Activated naive CD4-positive, alpha-beta T cell treated with anti-CD3 and anti-CD28 coated beads, Interleukin-2, amount 50 U/mL, for 72 hours (primary cell): Measurements from ENCODE around the gene CNTNAP2. TPM values are rescaled to one million over a fixed set of nuclear protein-coding genes. Genes with fewer than 3 reads are reported as not detected.
"Not testable (repeated sequence)": the region's sequence is repeated elsewhere in the genome, so short reads cannot be mapped to it uniquely, and the experiment has no call there.

ENCODE experiments used
- ATAC-seq, 2 donors: fragments of 150-1000 bp; cut with Tn5 transposase; 2 replicates each; pipeline ENCODE4 v1.10.0; 2021; ENCODE audit warnings: mild to moderate bottlenecking in 2 of 2, moderate library complexity in 2 of 2
- DNase-seq, 2 donors: peaks; one replicate each; pipeline ENCODE4 v3.0.0; 2021 to 2022; ENCODE audit warnings: low spot score in 2 of 2
- H3K27ac Mint-ChIP-seq, 2 donors: one replicate each; pipeline ENCODE4 v1.8.0; 2022; ENCODE audit warnings: mild to moderate bottlenecking in 2 of 2, mixed read lengths in 2 of 2
- H3K36me3 Mint-ChIP-seq, 2 donors: one replicate each; pipeline ENCODE4 v1.8.0; 2022; ENCODE audit warnings: mixed read lengths in 2 of 2
- H3K9me3 Mint-ChIP-seq, 2 donors: one replicate each; pipeline ENCODE4 v1.8.0; 2022; ENCODE audit warnings: mixed read lengths in 2 of 2
- total RNA-seq, 2 donors: library from RNA; stranded (reverse); gene quantifications; one replicate each; pipeline ENCODE4 v1.2.3, GENCODE V29; 2022

CNTNAP2 gene
- total RNA-seq, 2 donors from 2014 or later: not detected

GRCh38 chr7:147756300-147756699, 1639.7 kb downstream of the CNTNAP2 start:
- ATAC-seq (no peak), DNase-seq (no peak)
- H3K27ac Mint-ChIP-seq: no peak overlapping the region
- H3K36me3 Mint-ChIP-seq: no peaks in the 10 kb centered on the region
- H3K9me3 Mint-ChIP-seq: peaks cover 0 to 5% of the 10 kb centered on the region in 2 donors

- H3K36me3 Mint-ChIP-seq: no peaks in the 10 kb centered on the region
- peaks cover 6 to 16% of the 10 kb centered on the region in 2 donors for H3K9me3 Mint-ChIP-seq
- no peak for ATAC-seq
- no peak for DNase-seq
- H3K27ac Mint-ChIP-seq: no peak overlapping the region
Observed at GRCh38 chr7:147759327-147759943, 1642.8 kb downstream of the CNTNAP2 start.

GRCh38 chr7:147765301-147765700, 1648.7 kb downstream of the CNTNAP2 start:
- peaks cover 6 to 12% of the 10 kb centered on the region in 2 donors for H3K9me3 Mint-ChIP-seq
- DNase-seq: no peak
- H3K36me3 Mint-ChIP-seq: no peaks in the 10 kb centered on the region
- no peak for ATAC-seq
- H3K27ac Mint-ChIP-seq: no peak overlapping the region

GRCh38 chr7:147771344-147771743, 1654.7 kb downstream of the CNTNAP2 start:
- ATAC-seq (no peak), DNase-seq (no peak)
- Mint-ChIP-seq H3K36me3 (no peaks in the 10 kb centered on the region), H3K27ac (no peak overlapping the region), H3K9me3 (no peaks in the 10 kb centered on the region)

GRCh38 chr7:147774461-147774860, 1657.9 kb downstream of the CNTNAP2 start:
- Mint-ChIP-seq H3K9me3 (no peaks in the 10 kb centered on the region), H3K27ac (no peak overlapping the region), H3K36me3 (no peaks in the 10 kb centered on the region)
- ATAC-seq: no peak
- DNase-seq: no peak

- no peak for ATAC-seq
- DNase-seq: no peak
- Mint-ChIP-seq H3K9me3 (no peaks in the 10 kb centered on the region), H3K27ac (no peak overlapping the region), H3K36me3 (no peaks in the 10 kb centered on the region)
Observed at GRCh38 chr7:147775516-147776284, 1659.1 kb downstream of the CNTNAP2 start.

- no peak for DNase-seq
- Mint-ChIP-seq H3K9me3 (no peaks in the 10 kb centered on the region), H3K27ac (no peak overlapping the region), H3K36me3 (no peaks in the 10 kb centered on the region)
- no peak for ATAC-seq
Observed at GRCh38 chr7:147777309-147777708, 1660.7 kb downstream of the CNTNAP2 start.

- Mint-ChIP-seq H3K36me3 (no peaks in the 10 kb centered on the region), H3K27ac (no peak overlapping the region), H3K9me3 (peaks cover 4 to 5% of the 10 kb centered on the region in 2 donors)
- ATAC-seq (no peak), DNase-seq (no peak)
Observed at GRCh38 chr7:147779949-147780348, 1663.3 kb downstream of the CNTNAP2 start.

GRCh38 chr7:147796581-147796980, 1680.0 kb downstream of the CNTNAP2 start:
- peaks cover 0 to 5% of the 10 kb centered on the region in 2 donors for H3K9me3 Mint-ChIP-seq
- DNase-seq: no peak

GRCh38 chr7:147798001-147798400, 1681.4 kb downstream of the CNTNAP2 start:
- ATAC-seq: no peak
- no peaks in the 10 kb centered on the region for H3K36me3 Mint-ChIP-seq
- no peak overlapping the region for H3K27ac Mint-ChIP-seq
- H3K9me3 Mint-ChIP-seq: no peaks in the 10 kb centered on the region
- DNase-seq: no peak

More at GRCh38 chr7:147796581-147796980, 1680.0 kb downstream of the CNTNAP2 start:
- ATAC-seq: no peak
- Mint-ChIP-seq H3K36me3 (no peaks in the 10 kb centered on the region), H3K27ac (no peak overlapping the region)

- DNase-seq, H3K36me3 Mint-ChIP-seq, H3K27ac Mint-ChIP-seq, ATAC-seq: not testable (repeated sequence)
- H3K9me3 Mint-ChIP-seq: peaks cover 11% of the 10 kb centered on the region in 2 donors
Observed at GRCh38 chr7:147801762-147802161, 1685.2 kb downstream of the CNTNAP2 start.

GRCh38 chr7:147803151-147803550, 1686.5 kb downstream of the CNTNAP2 start:
- H3K36me3 Mint-ChIP-seq: no peaks in the 10 kb centered on the region
- no peak for ATAC-seq

GRCh38 chr7:147803606-147804005, 1687.0 kb downstream of the CNTNAP2 start:
- Mint-ChIP-seq H3K9me3 (peaks cover 11 to 12% of the 10 kb centered on the region in 2 donors), H3K27ac (no peak overlapping the region), H3K36me3 (no peaks in the 10 kb centered on the region)
- DNase-seq: no peak
- no peak for ATAC-seq

More at GRCh38 chr7:147803151-147803550, 1686.5 kb downstream of the CNTNAP2 start:
- peaks cover 11 to 12% of the 10 kb centered on the region in 2 donors for H3K9me3 Mint-ChIP-seq
- H3K27ac Mint-ChIP-seq: no peak overlapping the region
- no peak for DNase-seq

GRCh38 chr7:147804032-147804431, 1687.4 kb downstream of the CNTNAP2 start:
- no peaks in the 10 kb centered on the region for H3K36me3 Mint-ChIP-seq
- peaks cover 11 to 12% of the 10 kb centered on the region in 2 donors for H3K9me3 Mint-ChIP-seq
- ATAC-seq: no peak
- no peak overlapping the region for H3K27ac Mint-ChIP-seq
- no peak for DNase-seq

- no peak for DNase-seq
- ATAC-seq: no peak
- H3K27ac Mint-ChIP-seq: no peak overlapping the region
- peaks cover 11 to 12% of the 10 kb centered on the region in 2 donors for H3K9me3 Mint-ChIP-seq
- H3K36me3 Mint-ChIP-seq: no peaks in the 10 kb centered on the region
Observed at GRCh38 chr7:147805996-147806576, 1689.5 kb downstream of the CNTNAP2 start.

GRCh38 chr7:147809786-147810185, 1693.2 kb downstream of the CNTNAP2 start:
- no peak for ATAC-seq
- H3K9me3 Mint-ChIP-seq: peaks cover 11 to 12% of the 10 kb centered on the region in 2 donors
- no peak for DNase-seq
- no peaks in the 10 kb centered on the region for H3K36me3 Mint-ChIP-seq
- H3K27ac Mint-ChIP-seq: no peak overlapping the region

- DNase-seq: no peak
- ATAC-seq: no peak
- Mint-ChIP-seq H3K36me3 (no peaks in the 10 kb centered on the region), H3K27ac (no peak overlapping the region), H3K9me3 (peaks cover 11% of the 10 kb centered on the region in 2 donors)
Observed at GRCh38 chr7:147810269-147810668, 1693.7 kb downstream of the CNTNAP2 start.
